HS-27A (cell line): ENCODE measurements around the gene MSH5.

ENCODE experiments used
- DNase-seq: peaks from one replicate; pipeline ENCODE4 v3.0.0-alpha.2; 2012; ENCODE audit warnings: low read depth, missing footprints

MSH5 gene

DNA sequence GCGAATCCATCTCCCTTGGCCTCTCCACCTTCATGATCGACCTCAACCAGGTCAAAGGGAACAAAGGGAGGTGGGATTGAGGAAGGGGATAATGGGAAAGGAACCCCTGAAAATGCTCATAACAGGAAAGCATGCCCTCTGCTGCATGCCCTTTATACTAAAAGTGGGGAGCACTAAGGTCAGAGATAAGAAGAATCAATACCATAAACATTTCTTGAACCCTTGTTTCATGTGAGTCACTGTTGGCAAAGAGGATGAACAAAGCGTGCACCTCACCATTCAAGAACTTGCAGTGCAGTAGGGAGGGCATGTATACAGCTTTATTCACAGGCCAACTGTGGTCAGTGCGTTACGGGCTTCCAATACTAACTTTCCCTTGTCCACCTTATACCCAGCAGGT lies 21.0 kb downstream of the MSH5 start:
- no peak for DNase-seq

DNA sequence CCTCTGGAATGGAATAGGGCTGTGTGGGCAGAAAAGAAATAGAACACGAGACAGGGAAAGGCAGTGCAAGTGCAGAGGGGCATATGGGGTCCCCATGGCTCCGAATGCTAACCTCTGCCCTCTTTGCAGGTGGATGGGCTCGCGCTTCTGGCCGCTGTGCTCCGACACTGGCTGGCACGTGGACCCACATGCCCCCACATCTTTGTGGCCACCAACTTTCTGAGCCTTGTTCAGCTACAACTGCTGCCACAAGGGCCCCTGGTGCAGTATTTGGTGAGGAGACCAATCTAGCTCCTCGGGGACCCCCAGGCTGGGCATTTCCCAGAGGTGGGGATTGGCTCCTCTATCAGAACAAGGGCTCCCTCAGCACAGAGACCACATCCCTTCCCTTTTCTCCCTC lies 21.5 kb downstream of the MSH5 start:
- DNase-seq: no peak

DNA sequence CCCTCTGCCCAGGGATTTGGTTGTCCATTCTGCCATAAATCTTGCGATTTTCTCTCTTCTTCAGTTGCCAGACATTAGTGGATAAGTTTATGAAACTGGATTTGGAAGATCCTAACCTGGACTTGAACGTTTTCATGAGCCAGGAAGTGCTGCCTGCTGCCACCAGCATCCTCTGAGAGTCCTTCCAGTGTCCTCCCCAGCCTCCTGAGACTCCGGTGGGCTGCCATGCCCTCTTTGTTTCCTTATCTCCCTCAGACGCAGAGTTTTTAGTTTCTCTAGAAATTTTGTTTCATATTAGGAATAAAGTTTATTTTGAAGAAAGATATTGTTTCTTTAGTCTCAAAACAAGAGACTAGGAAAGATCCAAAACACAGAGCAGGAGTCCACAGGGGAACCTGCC lies 22.6 kb downstream of the MSH5 start, which contains the start of gene SAPCD1:
Gene SAPCD1 (plus strand): TSS at position 301 of the 400 bp plus-strand sequence. CDS start 399 bp downstream, outside the sequence.
- DNase-seq: no peak

DNA sequence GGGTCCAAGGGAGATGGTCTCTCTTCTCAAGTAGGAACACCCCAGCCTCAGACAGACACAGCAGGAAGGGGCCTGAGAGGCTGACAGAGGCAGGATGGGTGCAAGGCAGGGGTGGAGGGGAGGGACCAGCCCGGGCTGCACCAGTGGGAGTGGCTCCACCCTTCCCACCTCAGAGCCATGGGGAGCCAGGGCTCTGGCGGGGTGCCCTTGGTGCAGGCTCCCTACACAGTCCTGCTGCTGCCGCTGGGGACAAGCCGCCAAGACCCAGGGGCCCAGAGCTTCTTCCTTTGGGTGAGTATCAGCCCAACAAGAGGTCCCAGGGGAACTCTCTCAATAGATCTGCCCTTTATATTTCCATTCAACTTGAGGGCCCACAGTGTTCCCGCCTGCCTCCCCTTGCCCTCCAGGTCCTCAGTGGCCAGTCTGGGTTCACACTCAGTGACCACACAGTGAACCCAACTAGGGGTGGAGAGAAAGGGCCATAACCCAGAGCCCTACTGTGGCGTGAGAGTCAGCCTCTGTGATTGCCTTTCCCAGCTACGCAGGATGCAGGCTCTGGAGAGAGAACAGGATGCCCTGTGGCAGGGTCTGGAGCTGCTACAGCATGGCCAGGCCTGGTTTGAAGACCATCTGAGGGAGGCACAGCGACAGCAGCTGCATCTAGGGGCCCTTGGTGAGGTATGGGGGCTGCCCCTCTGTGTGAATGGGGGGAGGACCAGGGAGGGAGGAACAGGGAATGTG lies 23.2 kb downstream of the MSH5 start:
- no peak for DNase-seq

DNA sequence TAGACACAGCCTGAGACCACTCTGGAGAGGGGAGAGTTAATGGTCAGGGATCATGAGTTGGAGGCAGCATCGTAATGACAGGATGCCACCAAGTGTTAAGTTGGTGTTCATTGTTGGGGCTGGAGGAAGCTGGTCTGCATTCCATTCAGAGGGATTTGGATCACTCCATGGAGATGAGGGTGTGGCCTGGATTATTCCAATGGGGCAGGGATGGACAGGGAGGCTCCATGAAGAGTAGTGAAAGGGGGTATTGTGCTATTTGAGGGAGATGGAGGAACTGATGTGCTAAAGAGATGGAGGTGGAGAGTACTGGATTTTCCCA lies 23.8 kb downstream of the MSH5 start:
- no peak for DNase-seq

DNA sequence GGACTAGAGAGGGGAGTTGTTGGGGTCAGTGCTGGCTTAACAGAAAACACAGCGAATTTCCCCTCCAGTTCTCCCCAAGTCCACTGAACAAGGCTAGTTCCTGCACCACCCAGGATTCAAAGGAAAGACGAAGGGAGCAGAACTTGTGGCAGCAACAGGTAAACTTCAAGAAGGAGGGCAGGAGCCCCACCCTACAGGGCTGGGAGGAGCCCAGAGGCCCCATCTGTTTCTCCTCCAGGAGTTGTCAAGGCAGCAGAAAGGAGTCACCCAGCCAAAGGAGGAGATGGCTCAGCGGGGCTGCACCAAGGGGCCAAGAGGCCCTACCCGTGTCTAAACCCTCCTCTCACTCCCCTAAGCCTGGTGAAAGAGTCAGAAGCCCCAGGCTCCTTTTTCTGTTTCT lies 24.4 kb downstream of the MSH5 start:
- no peak for DNase-seq

DNA sequence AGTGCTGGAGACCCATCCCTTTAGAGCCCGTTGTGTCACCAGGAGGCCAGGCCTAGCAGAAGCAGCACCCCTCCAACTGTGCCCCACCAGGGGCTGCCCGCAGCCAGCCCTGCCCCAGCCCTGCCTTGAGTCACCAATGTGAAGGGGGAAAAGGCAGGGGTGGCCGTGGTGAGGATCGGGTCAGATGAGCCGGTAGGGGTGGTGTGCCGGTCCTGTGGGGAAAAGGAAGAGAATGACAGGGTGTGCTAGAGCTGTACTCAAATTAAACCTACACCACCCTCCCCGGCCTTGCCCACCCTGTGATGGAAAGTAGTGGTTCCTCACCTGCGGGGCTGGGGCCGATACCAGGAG lies 25.7 kb downstream of the MSH5 start:
- no peak for DNase-seq

DNA sequence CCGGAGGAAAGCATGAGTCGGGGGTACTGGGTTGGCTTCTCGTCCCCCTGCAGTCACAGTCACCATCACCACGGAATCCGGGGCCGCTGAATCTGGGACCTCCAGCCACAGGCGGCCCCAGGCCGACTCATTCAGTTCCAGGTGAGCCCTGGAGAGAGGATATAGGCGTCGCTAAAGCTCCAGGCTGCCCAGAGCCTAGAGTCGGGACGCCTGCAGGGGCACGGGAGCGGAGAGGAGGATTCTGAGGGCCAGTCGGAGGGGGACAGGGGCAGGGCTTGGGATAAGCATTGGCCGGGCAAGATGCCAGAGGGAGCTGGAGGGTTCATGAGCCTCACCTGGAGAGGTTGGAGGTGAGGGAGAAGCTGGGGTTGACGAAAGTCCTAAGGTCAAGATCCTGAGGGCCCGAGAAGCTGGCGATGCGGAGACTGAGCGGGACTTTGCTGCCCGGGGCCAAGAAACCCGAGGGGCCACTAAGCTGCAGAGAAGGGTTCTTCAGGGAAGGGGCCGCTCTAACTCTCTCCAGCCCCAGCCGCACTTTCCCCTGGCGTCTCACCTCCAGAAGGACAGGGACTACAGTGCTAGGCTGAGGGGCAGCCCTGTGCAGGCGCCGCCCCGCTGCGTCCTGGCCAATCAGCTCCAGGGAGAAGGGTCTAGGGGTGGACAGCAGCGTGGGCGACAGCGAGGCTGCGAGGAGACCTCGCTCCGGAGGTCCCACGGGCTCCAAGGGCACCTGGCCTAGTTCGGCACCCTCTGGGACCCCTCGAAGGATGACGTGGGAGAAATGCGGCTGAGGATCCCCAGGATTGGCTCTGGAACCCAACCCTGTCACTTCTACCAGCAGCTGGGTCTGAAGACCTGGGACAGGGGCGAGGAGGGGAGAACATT lies 26.3 kb downstream of the MSH5 start:
- no peak for DNase-seq

DNA sequence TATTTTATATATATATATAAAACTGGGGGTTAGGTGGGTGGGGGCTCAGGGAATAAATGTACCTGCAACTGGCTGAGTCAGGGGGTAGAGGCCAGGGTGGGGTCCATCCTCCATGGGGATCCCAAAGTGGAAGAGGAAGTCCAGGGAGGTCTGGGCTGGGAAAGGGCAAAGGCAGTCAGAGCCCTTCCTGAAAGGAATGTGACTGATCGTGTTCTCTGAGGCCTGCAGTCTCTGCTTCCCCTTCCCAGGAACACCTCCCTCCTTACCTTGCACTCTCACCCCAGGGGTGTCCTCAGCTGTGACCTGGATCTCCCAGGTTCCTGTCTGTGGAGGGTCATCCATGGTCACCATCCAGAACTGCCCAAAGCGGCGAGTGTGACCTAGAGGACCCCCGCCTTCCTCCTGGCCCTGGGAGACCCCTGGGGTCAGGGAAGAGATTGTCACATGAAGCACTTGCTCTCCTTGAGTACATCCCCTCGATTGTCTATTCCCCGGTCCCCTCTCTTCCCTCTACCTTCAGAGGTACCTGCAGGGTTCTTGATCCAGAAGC lies 27.4 kb downstream of the MSH5 start:
- DNase-seq: no peak

DNA sequence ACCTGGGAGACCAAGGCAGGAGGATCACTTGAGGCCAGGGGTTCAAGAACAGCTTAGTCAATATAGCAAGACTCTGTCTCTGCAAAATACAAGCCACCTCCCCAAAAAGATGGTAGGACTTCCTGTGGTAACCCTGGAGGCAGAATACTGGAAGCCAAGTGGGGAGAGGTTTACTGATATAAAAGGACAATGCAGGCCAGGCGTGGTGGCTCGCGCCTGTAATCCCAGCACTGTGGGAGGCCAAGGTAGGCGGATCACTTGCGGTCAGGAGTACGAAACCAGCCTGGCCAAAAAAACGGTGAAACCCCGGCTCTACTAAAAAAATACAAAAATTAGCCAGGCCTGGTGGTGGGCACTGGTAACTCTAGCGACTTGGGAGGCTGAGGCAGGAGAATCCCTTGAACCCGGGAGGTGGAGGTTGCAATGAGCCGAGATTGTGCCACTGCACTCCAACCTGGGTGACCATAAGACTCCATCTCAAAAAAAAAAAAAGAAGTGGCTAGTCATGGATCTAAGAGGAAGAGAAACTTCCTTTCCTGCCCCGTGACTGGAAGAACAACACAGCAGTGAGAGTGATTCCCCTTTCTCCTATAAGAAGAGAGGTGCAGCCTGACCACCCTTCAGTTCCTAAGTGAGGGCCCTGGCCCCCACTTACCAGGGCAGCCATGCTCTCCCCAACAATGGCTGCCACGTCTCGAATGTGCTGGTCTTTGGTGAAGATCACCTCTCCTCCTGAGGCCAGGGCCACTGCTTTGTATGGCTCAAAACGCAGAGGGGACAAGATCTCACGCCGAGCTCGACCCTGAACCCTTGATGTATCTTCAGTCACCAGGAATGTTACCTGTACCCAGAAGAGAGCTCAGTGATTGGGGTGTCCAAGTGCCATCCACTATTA lies 28.8 kb downstream of the MSH5 start:
- no peak for DNase-seq

DNA sequence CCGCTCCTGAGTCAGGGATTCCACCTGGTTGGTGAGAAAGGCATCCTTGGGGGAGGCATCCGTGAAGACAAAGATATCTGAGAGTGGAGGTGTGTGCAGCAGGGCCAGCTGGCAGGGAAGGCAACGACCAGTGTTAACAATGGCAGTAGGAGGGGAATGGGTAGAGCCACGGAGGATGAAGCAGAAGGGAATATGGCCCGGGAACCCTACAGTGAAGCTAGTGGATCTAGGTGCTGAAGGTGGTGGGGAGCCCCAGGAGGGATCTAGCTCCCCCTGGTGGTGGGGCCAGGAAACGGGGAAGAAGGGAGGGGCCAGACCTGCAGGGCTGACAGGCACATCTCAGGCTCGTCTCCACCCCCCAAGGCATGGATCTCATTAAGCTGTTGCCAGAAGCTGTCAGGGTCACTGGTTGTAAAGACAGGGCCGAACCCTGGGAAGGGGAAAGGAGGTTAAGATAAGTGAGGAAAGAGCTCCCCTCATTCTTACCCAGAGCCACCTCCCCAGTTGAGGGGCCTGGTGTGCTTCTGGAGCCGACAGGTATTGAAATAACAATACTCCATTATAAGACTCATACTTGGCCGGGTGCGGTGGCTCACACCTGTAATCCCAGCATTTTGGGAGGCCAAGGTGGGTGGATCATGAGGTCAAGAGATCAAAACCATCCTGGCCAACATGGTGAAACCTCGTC lies 30.0 kb downstream of the MSH5 start:
- DNase-seq: no peak

DNA sequence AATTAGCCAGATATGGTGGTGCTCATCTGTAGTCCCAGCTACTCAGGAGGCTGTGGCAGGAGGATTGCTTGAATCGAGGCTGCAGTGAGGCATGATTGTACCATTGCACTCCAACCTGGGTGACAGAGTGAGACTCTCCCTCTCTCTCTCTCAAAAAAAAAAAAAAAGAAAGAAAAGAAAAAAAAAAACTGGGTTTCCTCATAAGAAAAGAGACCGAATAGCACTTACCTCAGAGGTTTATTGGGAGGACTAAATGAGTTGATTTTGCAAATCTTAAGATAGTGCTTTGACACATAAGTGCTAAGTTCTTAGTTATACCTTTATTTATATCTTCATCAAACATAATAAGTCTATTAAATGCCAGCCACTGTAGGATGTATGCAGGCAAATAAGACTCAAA lies 31.1 kb downstream of the MSH5 start:
- DNase-seq: no peak

DNA sequence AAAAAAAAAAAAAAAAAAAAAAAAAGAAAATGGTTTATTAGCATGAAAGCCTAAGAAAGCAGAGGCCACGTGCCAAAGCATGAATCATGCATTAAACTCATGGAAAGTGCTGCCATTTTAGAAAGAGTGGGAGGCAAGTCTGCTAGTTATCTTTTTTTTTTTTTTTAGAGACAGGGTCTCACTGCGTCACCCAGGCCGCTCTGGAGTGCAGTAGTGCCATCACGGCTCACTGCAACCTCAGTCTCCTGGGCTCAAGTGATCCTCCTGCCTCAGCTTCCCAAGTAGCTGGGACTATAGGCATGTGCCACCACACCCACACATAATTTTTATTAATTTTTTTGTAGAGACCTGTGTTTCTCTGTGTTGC lies 32.2 kb downstream of the MSH5 start:
- DNase-seq: no peak

DNA sequence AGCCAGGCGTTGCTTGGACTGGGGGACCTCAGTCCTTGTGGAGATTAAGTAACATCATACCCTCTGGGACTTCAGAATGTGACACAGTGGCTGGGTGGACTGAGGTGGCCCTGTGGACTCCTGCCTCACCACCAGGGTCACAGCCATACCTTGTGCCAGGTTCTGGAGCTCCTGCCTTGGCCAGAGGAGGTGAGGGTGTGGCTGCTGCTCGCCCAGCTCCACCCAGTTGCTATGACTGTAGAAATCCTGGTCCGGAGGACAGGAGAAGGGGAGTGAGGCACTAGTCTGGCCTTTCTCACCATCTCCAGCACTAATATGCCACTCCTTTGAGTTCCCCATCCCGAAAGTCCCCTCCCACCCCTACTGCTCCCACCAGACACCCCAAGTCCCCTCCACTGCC lies 35.4 kb downstream of the MSH5 start:
- DNase-seq: no peak

DNA sequence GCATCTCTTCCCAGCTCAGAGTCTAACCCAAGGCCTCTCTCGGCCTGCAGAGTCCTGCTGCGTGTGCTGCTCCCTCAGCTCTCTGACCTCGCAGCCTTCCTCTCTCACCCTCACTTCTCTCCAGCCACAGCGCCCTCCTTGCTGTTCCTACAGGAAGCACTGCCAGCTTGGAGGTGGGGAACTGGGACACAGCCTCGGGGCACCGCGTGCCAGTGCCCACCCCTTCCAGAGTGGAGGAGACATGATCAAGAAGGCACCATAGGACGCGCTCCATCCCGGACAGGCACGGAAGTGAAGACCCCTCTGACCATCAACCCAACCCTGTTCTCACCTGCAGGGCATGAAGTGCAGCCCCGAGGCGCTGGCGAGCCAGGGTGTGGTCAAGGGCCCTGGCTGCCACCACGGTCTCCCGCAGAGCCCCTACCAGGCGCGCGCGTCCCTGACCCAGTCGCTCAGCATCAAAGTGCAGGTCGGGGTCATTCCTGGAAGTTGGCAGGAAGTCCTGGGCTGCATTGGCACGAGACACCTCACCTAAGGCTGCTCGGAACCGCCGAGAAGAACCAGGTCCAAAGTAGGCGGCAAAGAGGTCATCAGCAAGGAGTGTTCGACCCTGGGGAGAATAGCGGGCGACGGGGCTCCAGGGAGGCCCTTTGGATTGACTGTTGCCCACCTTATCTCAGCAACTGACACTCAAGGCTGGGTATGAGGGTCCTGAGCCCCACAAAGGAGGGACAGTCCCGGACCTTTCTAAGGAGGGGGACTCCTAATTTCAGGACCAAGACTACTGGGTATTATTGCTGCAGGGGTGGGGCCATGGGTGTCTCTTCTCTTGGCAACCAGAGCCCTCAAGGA lies 36.1 kb downstream of the MSH5 start:
- no peak for DNase-seq

DNA sequence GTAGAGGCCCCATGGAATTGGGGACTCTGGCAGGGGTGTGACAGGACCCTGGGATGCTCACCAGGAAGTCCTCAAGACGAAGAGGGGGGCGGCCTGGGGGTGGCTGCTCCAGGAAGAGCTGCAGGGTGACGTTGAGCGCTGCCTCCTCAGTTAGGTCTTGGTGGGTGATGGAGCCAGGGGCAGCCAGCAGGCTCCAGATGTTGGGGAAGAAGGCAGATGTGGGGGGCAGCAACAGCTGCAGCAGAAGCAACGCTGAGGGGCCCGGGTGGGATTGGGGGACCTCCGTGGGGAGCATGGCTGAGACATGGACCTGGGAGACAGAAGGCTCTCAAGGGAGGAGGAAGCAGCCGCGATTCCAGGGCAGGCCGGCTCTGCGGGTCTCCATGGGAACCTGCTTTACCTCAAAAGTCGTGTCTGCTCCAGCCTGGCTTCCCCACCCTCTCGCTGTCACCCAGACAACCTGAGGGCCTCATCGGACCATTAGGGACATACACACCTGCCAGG lies 36.7 kb downstream of the MSH5 start:
- DNase-seq: no peak

DNA sequence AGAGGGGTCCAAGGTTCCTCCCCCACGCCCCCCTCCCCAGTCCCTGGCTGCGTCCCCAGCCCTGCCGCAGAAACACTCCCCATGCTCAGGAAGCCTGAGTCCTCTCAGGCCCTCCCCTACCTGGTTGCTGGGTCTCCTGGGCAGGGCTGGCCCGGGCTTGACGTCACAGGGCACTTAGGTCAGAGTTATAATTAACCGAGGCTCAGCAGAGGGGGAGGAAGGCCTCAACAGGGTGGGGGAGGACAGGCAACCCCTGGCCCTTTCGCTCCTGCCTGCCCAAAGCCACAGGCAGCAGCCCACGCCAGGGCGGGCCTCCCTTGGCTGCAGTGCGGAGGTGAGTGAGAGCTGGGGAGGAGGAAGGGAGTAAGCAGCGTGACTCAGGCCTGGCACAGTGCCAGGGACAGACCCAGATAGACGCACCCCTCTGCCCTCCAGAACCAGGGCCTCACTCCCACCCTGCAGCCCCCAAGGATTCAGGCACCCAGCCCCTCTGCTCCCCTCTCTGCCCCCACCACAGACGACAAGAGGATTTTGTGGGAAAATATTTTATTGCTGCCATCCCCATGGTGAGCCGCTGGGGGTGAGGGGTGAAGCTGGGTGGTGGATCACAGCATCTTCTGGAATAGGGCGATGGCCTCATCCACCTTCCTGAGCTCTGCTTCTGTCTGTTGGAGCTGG lies 37.3 kb downstream of the MSH5 start, which contains the start of gene VWA7:
Gene VWA7 (minus strand): TSS at position 340 of the 678 bp plus-strand sequence. CDS start 549 bp downstream, outside the sequence.
- no peak for DNase-seq

DNA sequence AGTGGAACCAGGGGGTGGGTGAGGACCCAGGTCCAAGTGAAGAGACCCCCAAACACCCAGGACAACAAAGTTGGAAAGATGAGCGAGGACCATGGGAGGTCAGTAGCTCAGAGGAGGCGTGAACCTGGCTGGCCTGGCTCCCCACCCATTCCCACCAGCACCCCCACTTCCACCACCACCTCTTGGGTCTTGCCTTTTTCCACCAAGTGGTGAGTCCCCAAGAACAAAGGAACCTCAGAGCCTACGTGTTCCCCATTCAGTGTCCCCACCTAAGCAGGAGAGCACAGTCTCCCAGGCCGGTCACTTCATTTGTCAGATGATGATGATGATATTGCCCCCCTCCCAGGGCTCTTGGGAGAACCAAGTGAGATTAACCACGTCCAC lies 37.9 kb downstream of the MSH5 start:
- DNase-seq: no peak

DNA sequence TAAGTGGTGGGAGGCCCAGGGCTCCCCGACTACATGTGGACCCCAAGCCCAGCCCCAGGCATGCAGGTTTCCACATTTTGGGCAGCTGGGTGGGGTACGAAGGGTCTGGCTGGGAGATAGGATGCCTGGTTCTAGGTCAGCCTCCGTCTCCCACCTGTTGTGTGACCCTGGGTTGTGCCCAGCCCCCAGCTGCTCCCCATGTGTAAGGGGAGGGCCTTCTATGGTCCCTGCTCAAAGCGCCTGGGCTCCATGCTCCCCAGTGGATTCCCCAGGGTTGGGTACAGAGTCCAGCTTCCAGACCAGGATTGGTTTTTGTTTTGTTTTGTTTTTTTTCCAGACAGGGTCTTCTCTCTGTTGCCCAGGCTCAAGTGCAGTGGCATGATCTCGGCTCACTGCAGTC lies 38.4 kb downstream of the MSH5 start:
- DNase-seq: no peak
